Transverse colon (tissue), 4 donors: ENCODE measurements around the gene LMTK2. TPM values are rescaled to one million over a fixed set of nuclear protein-coding genes. Genes with fewer than 3 reads are reported as not detected.

Experiments used
- DNase-seq: peaks from one replicate; pipeline ENCODE4 v3.0.0-alpha.2; 2019
- H3K27ac ChIP-seq, 4 donors: fragments of 200-600 bp; sonication (generic); 2 replicates each; pipeline ENCODE4 v1.5.1; 2016 to 2018; ENCODE audit warnings: inconsistent platforms in 4 of 4
- H3K27me3 ChIP-seq: fragments of 200-600 bp; sonication (generic); 2 replicates; pipeline ENCODE4 v1.5.1; 2017; ENCODE audit warnings: inconsistent platforms
- H3K36me3 ChIP-seq, 4 donors: fragments of 200-600 bp; sonication (generic); 2 replicates each; pipeline ENCODE4 v1.5.1; 2017 to 2019; ENCODE audit warnings: inconsistent platforms in 4 of 4
- H3K4me1 ChIP-seq, 4 donors: fragments of 200-600 bp; sonication (generic); 2 replicates each; pipeline ENCODE4 v1.5.1; 2017 to 2020; ENCODE audit warnings: inconsistent platforms in 4 of 4
- H3K4me3 ChIP-seq, 4 donors: fragments of 200-600 bp; sonication (generic); 1 replicate in 1 of 4; 2 replicates in 3 of 4; pipeline versions ENCODE4 v1.5.1 to v1.6.1; 2017 to 2019; ENCODE audit warnings: inconsistent platforms in 4 of 4
- H3K9me3 ChIP-seq, 2 donors: fragments of 200-600 bp; sonication (generic); 2 replicates each; pipeline ENCODE4 v1.5.1; 2017 to 2019; ENCODE audit warnings: inconsistent platforms in 2 of 2
- EP300 ChIP-seq: sonication (generic); formaldehyde crosslinking; IDR thresholded peaks from one replicate; pipeline ENCODE4 v1.6.1; 2017; ENCODE audit warnings: antibody characterized with exemption, low read depth
- POLR2A ChIP-seq: fragments of 450-650 bp; IDR thresholded peaks from one replicate; pipeline ENCODE4 v1.6.1; 2016; ENCODE audit warnings: antibody characterized with exemption, mild to moderate bottlenecking, moderate library complexity
- POLR2AphosphoS5 ChIP-seq, 3 donors: sonication (generic); formaldehyde crosslinking; IDR thresholded peaks; one replicate each; pipeline ENCODE4 v1.6.1; 2016; ENCODE audit warnings: antibody characterized with exemption in 3 of 3
- WGBS, 2 donors: methylation state at CpG; one replicate each; pipeline ENCODE4 v1.1.5; 2018; ENCODE audit warnings: low coverage in 1 of 2; 5-methylcytosine and 5-hydroxymethylcytosine counted together
- in situ Hi-C, 4 donors: fragments of 200-750 bp; cut with MboI; loops; one replicate each; pipeline versions ENCODE4 v1.15.0 to v1.15.1; 2017; ENCODE audit warnings: low sequenced_read_pairs in 3 of 4, low pct_ligation_motif_present in 1 of 4, low pct_unique_long_range_greater_than_20kb in 1 of 4
- intact Hi-C: fragments of 100-400 bp; cut with DNase I; formaldehyde crosslinking; loops from one replicate; pipeline ENCODE4 v1.15.1; 2023; ENCODE audit warnings: low total_unique reads
- total RNA-seq, 4 donors: library from RNA; depleted of rRNA; stranded (reverse); fragments of >200 nt; gene quantifications; one replicate each; pipeline ENCODE4 v1.1.0, GENCODE V29; 2016
- TF ChIP-seq, protein P1 (sequence below), 5 experiments: fragments of 200-600 bp in 3 of 5; fragments of 450-650 bp in 2 of 5; sonication (generic) in 3 of 5; IDR thresholded peaks; 1 replicate in 2 of 5; 2 replicates in 3 of 5; pipeline ENCODE4 v1.5.1; 2016 to 2017; ENCODE audit warnings: antibody characterized with exemption in 5 of 5, inconsistent platforms in 3 of 5, mild to moderate bottlenecking in 2 of 5, moderate library complexity in 1 of 5

LMTK2 gene
- total RNA-seq, 4 donors from 2014 or later: 51.6 to 106 (median 62.2) TPM

DNA sequence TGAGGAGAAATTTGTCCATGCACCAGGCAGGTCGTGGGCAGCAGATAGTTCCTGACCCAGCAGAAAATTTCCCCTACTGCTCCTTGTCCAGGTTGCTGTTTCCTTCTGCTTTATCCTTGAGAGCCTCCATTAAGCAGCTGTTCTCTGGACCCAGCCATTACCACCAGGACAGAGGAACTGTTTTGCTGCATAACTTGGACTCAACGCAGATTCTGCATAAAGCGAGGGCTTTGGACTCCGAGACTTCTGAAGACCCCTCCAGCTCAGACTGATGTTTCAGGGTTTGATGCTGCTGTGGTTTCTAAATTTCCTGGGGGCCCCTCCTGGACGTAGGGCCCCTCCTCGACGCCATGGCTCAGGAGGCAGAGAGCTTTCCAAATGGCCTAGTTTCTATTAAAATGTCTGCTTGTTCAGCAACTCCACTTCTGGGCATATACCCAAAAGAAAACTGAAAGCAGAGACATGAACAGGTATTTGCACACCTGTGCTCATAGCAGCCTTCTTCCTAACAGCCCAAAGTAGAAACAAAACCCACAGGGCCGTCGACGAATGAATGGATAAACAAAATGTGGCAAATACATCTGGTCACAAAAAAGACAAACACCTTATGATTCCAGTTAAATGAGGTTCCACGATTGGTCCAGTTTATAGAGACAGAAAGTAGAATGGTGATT lies 28.3 kb upstream of the LMTK2 start:
- TF ChIP-seq, protein P1, sequence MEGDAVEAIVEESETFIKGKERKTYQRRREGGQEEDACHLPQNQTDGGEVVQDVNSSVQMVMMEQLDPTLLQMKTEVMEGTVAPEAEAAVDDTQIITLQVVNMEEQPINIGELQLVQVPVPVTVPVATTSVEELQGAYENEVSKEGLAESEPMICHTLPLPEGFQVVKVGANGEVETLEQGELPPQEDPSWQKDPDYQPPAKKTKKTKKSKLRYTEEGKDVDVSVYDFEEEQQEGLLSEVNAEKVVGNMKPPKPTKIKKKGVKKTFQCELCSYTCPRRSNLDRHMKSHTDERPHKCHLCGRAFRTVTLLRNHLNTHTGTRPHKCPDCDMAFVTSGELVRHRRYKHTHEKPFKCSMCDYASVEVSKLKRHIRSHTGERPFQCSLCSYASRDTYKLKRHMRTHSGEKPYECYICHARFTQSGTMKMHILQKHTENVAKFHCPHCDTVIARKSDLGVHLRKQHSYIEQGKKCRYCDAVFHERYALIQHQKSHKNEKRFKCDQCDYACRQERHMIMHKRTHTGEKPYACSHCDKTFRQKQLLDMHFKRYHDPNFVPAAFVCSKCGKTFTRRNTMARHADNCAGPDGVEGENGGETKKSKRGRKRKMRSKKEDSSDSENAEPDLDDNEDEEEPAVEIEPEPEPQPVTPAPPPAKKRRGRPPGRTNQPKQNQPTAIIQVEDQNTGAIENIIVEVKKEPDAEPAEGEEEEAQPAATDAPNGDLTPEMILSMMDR (IDR thresholded peaks at IDR 0.05): no peak
- TF ChIP-seq POLR2AphosphoS5 (IDR thresholded peaks at IDR 0.05) (no peak), POLR2A (no peak), EP300 (no peak)
- H3K4me3 ChIP-seq: no peak overlapping the region
- in situ Hi-C loops: no loop called here

DNA sequence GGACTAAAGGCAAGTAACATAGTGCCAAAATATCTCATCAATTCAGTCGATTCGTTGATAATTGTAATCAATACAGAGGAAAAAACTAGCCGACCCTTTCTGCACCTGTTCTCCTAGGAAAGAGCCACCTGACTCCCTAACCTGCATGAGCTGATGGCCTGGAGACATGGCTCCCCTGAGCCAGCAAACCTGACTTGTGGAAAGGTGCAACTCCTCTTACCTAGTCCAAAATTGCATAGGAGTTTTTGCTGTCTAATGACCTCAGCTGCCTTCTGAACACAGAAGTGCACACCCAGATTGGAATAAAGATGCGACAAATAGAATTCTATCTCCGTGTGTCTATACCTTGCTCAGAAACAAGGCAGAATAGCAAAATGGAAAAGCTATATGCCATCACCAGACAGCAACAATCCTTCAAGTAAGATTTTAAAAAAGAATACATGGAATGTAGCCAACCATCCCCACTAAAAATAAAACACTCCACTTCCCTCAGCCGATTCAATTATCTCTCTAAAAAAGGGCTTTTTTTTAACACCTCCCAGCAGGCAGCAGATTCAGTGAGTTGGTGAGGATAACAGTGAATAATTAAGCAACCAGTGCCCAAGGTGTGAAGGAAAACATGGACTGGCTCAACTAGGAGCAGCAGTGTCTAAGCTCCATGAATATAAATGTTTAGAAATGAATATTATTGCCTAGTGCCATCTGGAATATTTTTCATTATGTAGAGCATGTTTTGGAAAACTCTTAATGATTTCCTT lies 26.6 kb upstream of the LMTK2 start:
- no peaks in the 10 kb centered on the region for H3K27me3 ChIP-seq
- intact Hi-C loops: no loop called here
- peaks cover 0 to 13% (median 3%) of the 10 kb centered on the region in 4 donors for H3K4me1 ChIP-seq
- H3K36me3 ChIP-seq: no peaks in the 10 kb centered on the region
- 65 to 72% methylated on average over 5 to 6 of the region's 6 CpGs for WGBS, 2 donors
- TF ChIP-seq EP300 (no peak), POLR2AphosphoS5 (IDR thresholded peaks at IDR 0.05) (no peak), POLR2A (no peak)
- no peak overlapping the region for H3K27ac ChIP-seq
- no peaks in the 10 kb centered on the region for H3K9me3 ChIP-seq
- DNase-seq: no peak
- no peak overlapping the region for H3K4me3 ChIP-seq
- in situ Hi-C loops: no loop called here

More for the DNA sequence above, 28.3 kb upstream of the LMTK2 start:
- 69 to 83% methylated on average over 1 to 11 of the region's 11 CpGs for WGBS, 2 donors
- H3K36me3 ChIP-seq: no peaks in the 10 kb centered on the region
- H3K4me1 ChIP-seq: peaks cover 0 to 1% (median under 1%) of the 10 kb centered on the region in 4 donors
- H3K27me3 ChIP-seq: no peaks in the 10 kb centered on the region
- intact Hi-C loops: no loop called here
- H3K9me3 ChIP-seq: no peaks in the 10 kb centered on the region
- DNase-seq: no peak
- H3K27ac ChIP-seq: no peak overlapping the region

DNA sequence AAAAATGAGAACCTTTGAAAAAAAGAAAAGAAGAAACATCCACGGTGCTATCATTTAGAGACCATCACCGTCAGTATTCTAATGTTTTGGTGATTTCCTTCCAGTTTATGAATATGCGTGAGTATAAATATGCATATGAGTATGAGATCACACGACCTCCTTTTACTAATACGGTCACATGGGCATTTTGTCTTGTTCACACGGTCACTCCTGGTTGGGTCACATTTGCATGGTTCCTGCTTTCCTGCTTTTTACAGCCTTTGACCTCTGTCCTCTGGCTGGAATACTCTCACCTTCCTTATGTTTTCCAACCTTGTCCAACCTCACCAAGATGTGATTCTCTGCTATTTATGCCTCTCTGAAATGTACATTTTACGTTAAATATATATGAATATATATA lies 25.3 kb upstream of the LMTK2 start:
- no peaks in the 10 kb centered on the region for H3K9me3 ChIP-seq
- H3K27me3 ChIP-seq: no peaks in the 10 kb centered on the region
- no peak for DNase-seq
- TF ChIP-seq POLR2A (no peak), POLR2AphosphoS5 (IDR thresholded peaks at IDR 0.05) (no peak), EP300 (no peak)
- TF ChIP-seq, protein P1 (IDR thresholded peaks at IDR 0.05): no peak
- peaks cover 3 to 23% (median 9%) of the 10 kb centered on the region in 4 donors for H3K4me1 ChIP-seq
- in situ Hi-C loops (no loop called here), intact Hi-C loops (no loop called here)
- WGBS, 2 donors: 72 to 74% methylated on average over 7 of the region's 7 CpGs
- H3K27ac ChIP-seq: no peak overlapping the region
- H3K4me3 ChIP-seq: no peak overlapping the region
- H3K36me3 ChIP-seq: no peaks in the 10 kb centered on the region

DNA sequence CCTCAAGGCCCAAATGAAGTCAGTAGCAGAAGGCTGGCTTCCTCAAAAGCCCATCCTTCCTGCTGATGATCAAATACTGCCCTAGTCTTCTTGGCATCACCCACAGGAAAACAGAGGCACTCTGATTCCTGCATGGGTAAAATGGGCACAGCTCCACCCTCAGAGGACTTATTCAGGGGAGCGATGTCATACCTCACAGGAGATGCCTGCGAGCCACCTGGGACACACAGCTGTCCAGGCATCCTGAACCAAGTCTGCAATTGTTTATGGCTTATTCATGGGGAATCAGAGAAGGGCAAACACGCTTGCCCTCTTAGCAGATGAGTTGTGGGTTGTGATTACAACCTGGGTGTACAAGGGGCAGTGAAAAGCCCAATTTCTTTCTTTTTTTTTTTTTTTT lies 22.0 kb upstream of the LMTK2 start:
- Histone ChIP-seq H3K27ac (peak overlapping the region in 2 of 4 donors; percentile 26 to 55), H3K9me3 (no peaks in the 10 kb centered on the region), H3K4me1 (peaks cover 4 to 31% (median 13%) of the 10 kb centered on the region in 4 donors), H3K27me3 (no peaks in the 10 kb centered on the region), H3K36me3 (no peaks in the 10 kb centered on the region), H3K4me3 (no peak overlapping the region)
- intact Hi-C loops: no loop called here
- 88% methylated on average over 3 of the region's 3 CpGs; no CpG with 5 or more reads in 1 of the 2 donors for WGBS, 2 donors
- no peak for DNase-seq
- in situ Hi-C loops: no loop called here
- no peak for TF ChIP-seq POLR2A
- TF ChIP-seq EP300: no peak
- no peak for TF ChIP-seq POLR2AphosphoS5 (IDR thresholded peaks at IDR 0.05)
- TF ChIP-seq, protein P1 (IDR thresholded peaks at IDR 0.05): no peak
